Spleen (tissue), 7 donors: ENCODE data around the gene PRDX6.

Source experiments
- POLR2A ChIP-seq, 3 donors: fragments of 450-650 bp; IDR thresholded peaks; one replicate each; pipeline ENCODE4 v1.5.1; 2017; ENCODE audit warnings: antibody characterized with exemption in 3 of 3, mild to moderate bottlenecking in 1 of 3
- TF ChIP-seq, protein P1 (sequence below), 11 experiments: fragments of 200-600 bp in 7 of 11; fragments of 450-650 bp in 4 of 11; sonication (generic) in 4 of 11; IDR thresholded peaks in 8 of 11; conservative IDR thresholded peaks in 3 of 11; 1 replicate in 7 of 11; 2 replicates in 4 of 11; pipeline versions ENCODE4 v1.4.0 to v1.8.0; 2016 to 2021; ENCODE audit warnings: antibody characterized with exemption in 11 of 11, inconsistent platforms in 4 of 11, mild to moderate bottlenecking in 1 of 11
- donor health status: DM: no; HTN: no; CAD: no; lungs with moderate emphysema.
- donor health status: DM: no; HTN: no; CAD: no.
- donor health status: DM: no; HTN: no; CAD: no.

DNA sequence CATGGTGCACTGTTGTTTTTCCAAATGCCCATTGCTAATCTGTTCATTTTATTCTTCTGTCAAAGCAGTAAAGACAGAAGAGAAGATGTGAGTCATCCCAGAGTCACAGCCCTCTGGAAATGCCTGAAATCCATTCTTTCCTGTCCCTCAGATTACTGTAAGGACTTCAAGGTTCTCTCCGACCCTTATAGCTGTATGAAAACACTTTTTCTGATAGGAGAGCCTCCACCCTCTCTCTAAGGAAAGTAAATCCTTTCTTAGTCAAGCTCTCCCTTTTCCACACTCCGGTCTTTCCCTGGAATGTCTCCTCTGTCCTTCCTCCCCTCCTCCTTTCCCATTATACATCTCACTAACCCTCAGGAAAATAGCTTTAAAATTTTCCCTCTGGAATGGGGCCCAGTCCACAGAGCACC lies 3.5 kb upstream of the PRDX6 start:
- TF ChIP-seq, protein P1, sequence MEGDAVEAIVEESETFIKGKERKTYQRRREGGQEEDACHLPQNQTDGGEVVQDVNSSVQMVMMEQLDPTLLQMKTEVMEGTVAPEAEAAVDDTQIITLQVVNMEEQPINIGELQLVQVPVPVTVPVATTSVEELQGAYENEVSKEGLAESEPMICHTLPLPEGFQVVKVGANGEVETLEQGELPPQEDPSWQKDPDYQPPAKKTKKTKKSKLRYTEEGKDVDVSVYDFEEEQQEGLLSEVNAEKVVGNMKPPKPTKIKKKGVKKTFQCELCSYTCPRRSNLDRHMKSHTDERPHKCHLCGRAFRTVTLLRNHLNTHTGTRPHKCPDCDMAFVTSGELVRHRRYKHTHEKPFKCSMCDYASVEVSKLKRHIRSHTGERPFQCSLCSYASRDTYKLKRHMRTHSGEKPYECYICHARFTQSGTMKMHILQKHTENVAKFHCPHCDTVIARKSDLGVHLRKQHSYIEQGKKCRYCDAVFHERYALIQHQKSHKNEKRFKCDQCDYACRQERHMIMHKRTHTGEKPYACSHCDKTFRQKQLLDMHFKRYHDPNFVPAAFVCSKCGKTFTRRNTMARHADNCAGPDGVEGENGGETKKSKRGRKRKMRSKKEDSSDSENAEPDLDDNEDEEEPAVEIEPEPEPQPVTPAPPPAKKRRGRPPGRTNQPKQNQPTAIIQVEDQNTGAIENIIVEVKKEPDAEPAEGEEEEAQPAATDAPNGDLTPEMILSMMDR (IDR thresholded peaks at IDR 0.05 in 8 of 11, conservative IDR thresholded peaks at IDR 0.05 in 3 of 11), result no peak
- TF ChIP-seq POLR2A (IDR thresholded peaks at IDR 0.05), result no peak
